ENCODE measurements around the gene SVOP. TPM values are rescaled to one million over a fixed set of nuclear protein-coding genes. Genes with fewer than 3 reads are reported as not detected.

SVOP gene
- total and polyA plus RNA-seq, 2 experiments from 2014 or later: 0.10 TPM; not detected in 1

GRCh38 chr12:108947097-108947496, 73.8 kb downstream of the SVOP start (continued):
- TF ChIP-seq ZNF462 (CRISPR knock-in tag; IDR thresholded peaks at IDR 0.05) (no peak), EZH2phosphoT487 (IDR thresholded peaks at IDR 0.05; ENCODE audit: unreplicated experiment) (no peak)

GRCh38 chr12:108940138-108940537, 80.7 kb downstream of the SVOP start:
- H3K27me3 ChIP-seq (ENCODE audit: insufficient read depth): no peaks in the 10 kb centered on the region
- no peaks in the 10 kb centered on the region for H3K79me2 ChIP-seq (replicated peaks; ENCODE audit: insufficient read depth)
- Mint-ChIP-seq H3K4me1 (no peaks in the 10 kb centered on the region), H3K9me3 (no peaks in the 10 kb centered on the region), H3K4me3 (no peak overlapping the region), H3K27me3 (ENCODE audit: insufficient read depth, low read depth, poor library complexity) (peaks cover 3% of the 10 kb centered on the region), H3K36me3 (ENCODE audit: low read depth) (no peaks in the 10 kb centered on the region; the same call in 2 of the 3 replicates), H3K27ac (no peak overlapping the region; the same call in 1 of the 2 replicates)
- TF ChIP-seq ZNF114 (CRISPR knock-in tag; IDR thresholded peaks at IDR 0.05): no peak
- no peak for TF ChIP-seq ZNF462 (CRISPR knock-in tag; IDR thresholded peaks at IDR 0.05)
- H2AFZ ChIP-seq: no peak overlapping the region
- H3K9me2 ChIP-seq (ENCODE audit: insufficient read depth): no peaks in the 10 kb centered on the region
- no peak overlapping the region for H3K27ac ChIP-seq (ENCODE audit: low read depth)
- no peak for ATAC-seq
- H3F3A ChIP-seq (replicated peaks; ENCODE audit: low read depth): no peaks in the 10 kb centered on the region
- no peak overlapping the region for H3K4me2 ChIP-seq
- H4K20me1 ChIP-seq (replicated peaks; ENCODE audit: insufficient read depth): no peaks in the 10 kb centered on the region
- no peak overlapping the region for H3K4me3 ChIP-seq
- H3K4me1 ChIP-seq (ENCODE audit: insufficient read depth): no peaks in the 10 kb centered on the region
- no peaks in the 10 kb centered on the region for H3K36me3 ChIP-seq (ENCODE audit: insufficient read depth)
- no peak for DNase-seq (ENCODE audit: low spot score)

Measured in GM23338 (cell line).